Esophagus muscularis mucosa (tissue), 4 donors: ENCODE results near the gene RBFOX2. TPM values are rescaled to one million over a fixed set of nuclear protein-coding genes. Genes with fewer than 3 reads are reported as not detected.
A peak's percentile ranks its signal among the peaks of the same experiment; 100 is the strongest.
"Not testable (repeated sequence)": the region's sequence is repeated elsewhere in the genome, so short reads cannot be mapped to it uniquely, and the experiment has no call there.

ENCODE experiments used
- DNase-seq: peaks from one replicate; pipeline ENCODE4 v3.0.0-alpha.2; 2017; ENCODE audit errors: extremely low spot score
- H3K27ac ChIP-seq, 4 donors: fragments of 200-600 bp; sonication (generic); replicated peaks in 1 of 4; 1 replicate in 3 of 4; 2 replicates in 1 of 4; pipeline ENCODE4 v1.5.1; 2016 to 2019; ENCODE audit warnings: mild to moderate bottlenecking in 1 of 4
- H3K27me3 ChIP-seq, 4 donors: fragments of 200-600 bp; sonication (generic); one replicate each; pipeline versions ENCODE4 v1.5.1 to v1.6.0; 2016 to 2019
- H3K36me3 ChIP-seq, 4 donors: fragments of 200-600 bp; sonication (generic); one replicate each; pipeline ENCODE4 v1.5.1; 2016 to 2019
- H3K4me1 ChIP-seq, 4 donors: fragments of 200-600 bp; sonication (generic); one replicate each; pipeline ENCODE4 v1.5.1; 2016 to 2019
- H3K4me3 ChIP-seq, 4 donors: fragments of 200-600 bp; sonication (generic); 1 replicate in 2 of 4; 2 replicates in 2 of 4; pipeline ENCODE4 v1.5.1; 2016 to 2019; ENCODE audit warnings: mild to moderate bottlenecking in 4 of 4, moderate library complexity in 1 of 4
- H3K9me3 ChIP-seq, 4 donors: fragments of 200-600 bp; sonication (generic); 1 replicate in 3 of 4; 2 replicates in 1 of 4; pipeline ENCODE4 v1.5.1; 2016 to 2019
- EP300 ChIP-seq: sonication (generic); formaldehyde crosslinking; IDR thresholded peaks from one replicate; pipeline ENCODE4 v1.6.1; 2017; ENCODE audit warnings: antibody characterized with exemption
- POLR2A ChIP-seq: fragments of 450-650 bp; IDR thresholded peaks from one replicate; pipeline ENCODE4 v1.6.1; 2017; ENCODE audit warnings: antibody characterized with exemption, moderate library complexity, mild to moderate bottlenecking, low read depth
- POLR2AphosphoS5 ChIP-seq, 2 donors: sonication (generic); formaldehyde crosslinking; IDR thresholded peaks; one replicate each; pipeline ENCODE4 v1.6.1; 2017; ENCODE audit warnings: antibody characterized with exemption in 2 of 2
- WGBS: methylation state at CpG from one replicate; pipeline ENCODE4 v1.1.5; 2018; 5-methylcytosine and 5-hydroxymethylcytosine counted together
- intact Hi-C: fragments of 100-400 bp; cut with DNase I; formaldehyde crosslinking; loops from one replicate; pipeline ENCODE4 v1.15.1; 2023
- total RNA-seq, 4 donors: library from RNA; depleted of rRNA; stranded (reverse); fragments of >200 nt; gene quantifications; one replicate each; pipeline versions ENCODE4 v1.1.0 to v1.2.1, GENCODE V29; 2016
- TF ChIP-seq, protein P1 (sequence below), 3 experiments: fragments of 200-600 bp in 2 of 3; fragments of 450-650 bp in 1 of 3; sonication (generic) in 2 of 3; IDR thresholded peaks; one replicate each; pipeline ENCODE4 v1.5.1; 2017 to 2019; ENCODE audit warnings: antibody characterized with exemption in 3 of 3, mild to moderate bottlenecking in 2 of 3, moderate library complexity in 1 of 3

Gene RBFOX2
- total RNA-seq, 4 donors from 2014 or later = 113 to 179 (median 155) TPM

DNA sequence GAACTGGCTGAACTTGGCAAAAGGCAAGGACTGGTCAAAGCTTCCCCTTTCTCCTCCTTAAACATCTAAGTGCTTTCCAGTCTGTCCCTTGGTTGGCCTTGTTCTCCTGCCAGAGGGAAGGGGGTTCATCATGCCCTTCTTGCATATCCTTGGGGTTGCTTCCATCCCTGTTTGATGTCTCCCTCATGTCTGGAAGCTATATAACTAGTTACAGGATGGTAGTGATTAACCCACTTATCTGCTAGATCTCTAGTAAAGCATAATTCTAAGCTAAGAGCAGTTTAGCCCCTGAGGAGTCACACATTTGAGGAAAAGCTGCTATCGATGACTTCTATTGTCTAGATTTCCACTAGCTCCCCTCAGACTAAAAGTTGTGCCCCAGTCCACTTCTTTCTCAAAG is 288.0 kb downstream of the RBFOX2 start:
- H3K4me3 ChIP-seq = no peak overlapping the region
- intact Hi-C loops = loop anchor here (5.0 to 10.0 kb wide), 2 partner anchors 98 to 174 kb away; no protein-coding TSS in a partner anchor
- H3K27ac ChIP-seq = no peak overlapping the region

DNA sequence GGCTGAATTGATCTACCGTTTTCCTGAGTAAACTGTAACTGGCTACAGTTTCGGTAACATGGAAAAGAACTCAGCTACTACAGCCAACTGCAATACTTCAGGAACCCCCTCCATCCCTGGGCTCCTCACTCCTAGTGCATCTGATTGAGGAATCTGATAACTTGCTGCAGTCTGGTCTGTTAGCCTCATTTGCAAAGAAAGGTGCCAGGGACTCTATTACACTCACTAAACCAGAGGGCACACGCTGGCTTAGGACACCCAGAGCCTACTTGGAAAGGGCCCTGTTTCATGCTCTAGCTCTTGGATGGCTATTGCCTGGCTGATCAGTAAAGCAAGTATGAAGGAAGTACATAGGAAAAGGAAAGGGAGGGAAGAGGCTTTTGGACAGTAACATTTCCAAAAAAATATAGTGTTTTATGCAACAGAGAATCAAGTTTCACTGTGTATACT is 288.7 kb downstream of the RBFOX2 start:
- Histone ChIP-seq H3K27me3 (no peaks in the 10 kb centered on the region), H3K9me3 (no peaks in the 10 kb centered on the region), H3K27ac (peak overlapping the region in 1 of 4 donors; percentile 26), H3K36me3 (peaks cover 0 to 65% (median 30%) of the 10 kb centered on the region in 4 donors), H3K4me3 (no peak overlapping the region), H3K4me1 (peaks cover 12 to 31% (median 21%) of the 10 kb centered on the region in 4 donors)
- DNase-seq = no peak
- 74% methylated on average over 3 of the region's 3 CpGs for WGBS
- intact Hi-C loops = loop anchor here (5.0 to 10.0 kb wide), 2 partner anchors 98 to 175 kb away; no protein-coding TSS in a partner anchor
- TF ChIP-seq EP300 = no peak
- TF ChIP-seq POLR2AphosphoS5 (IDR thresholded peaks at IDR 0.05) = no peak
- TF ChIP-seq POLR2A = no peak
- TF ChIP-seq, protein P1, sequence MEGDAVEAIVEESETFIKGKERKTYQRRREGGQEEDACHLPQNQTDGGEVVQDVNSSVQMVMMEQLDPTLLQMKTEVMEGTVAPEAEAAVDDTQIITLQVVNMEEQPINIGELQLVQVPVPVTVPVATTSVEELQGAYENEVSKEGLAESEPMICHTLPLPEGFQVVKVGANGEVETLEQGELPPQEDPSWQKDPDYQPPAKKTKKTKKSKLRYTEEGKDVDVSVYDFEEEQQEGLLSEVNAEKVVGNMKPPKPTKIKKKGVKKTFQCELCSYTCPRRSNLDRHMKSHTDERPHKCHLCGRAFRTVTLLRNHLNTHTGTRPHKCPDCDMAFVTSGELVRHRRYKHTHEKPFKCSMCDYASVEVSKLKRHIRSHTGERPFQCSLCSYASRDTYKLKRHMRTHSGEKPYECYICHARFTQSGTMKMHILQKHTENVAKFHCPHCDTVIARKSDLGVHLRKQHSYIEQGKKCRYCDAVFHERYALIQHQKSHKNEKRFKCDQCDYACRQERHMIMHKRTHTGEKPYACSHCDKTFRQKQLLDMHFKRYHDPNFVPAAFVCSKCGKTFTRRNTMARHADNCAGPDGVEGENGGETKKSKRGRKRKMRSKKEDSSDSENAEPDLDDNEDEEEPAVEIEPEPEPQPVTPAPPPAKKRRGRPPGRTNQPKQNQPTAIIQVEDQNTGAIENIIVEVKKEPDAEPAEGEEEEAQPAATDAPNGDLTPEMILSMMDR (IDR thresholded peaks at IDR 0.05) = no peak

More for the DNA sequence above, 288.0 kb downstream of the RBFOX2 start:
- no peak for DNase-seq
- no peaks in the 10 kb centered on the region for H3K27me3 ChIP-seq
- peaks cover 12 to 31% (median 21%) of the 10 kb centered on the region in 4 donors for H3K4me1 ChIP-seq
- no peak for TF ChIP-seq EP300
- 81% methylated on average over 1 of the region's 1 CpG for WGBS
- H3K36me3 ChIP-seq = peaks cover 0 to 72% (median 34%) of the 10 kb centered on the region in 4 donors
- no peaks in the 10 kb centered on the region for H3K9me3 ChIP-seq

DNA sequence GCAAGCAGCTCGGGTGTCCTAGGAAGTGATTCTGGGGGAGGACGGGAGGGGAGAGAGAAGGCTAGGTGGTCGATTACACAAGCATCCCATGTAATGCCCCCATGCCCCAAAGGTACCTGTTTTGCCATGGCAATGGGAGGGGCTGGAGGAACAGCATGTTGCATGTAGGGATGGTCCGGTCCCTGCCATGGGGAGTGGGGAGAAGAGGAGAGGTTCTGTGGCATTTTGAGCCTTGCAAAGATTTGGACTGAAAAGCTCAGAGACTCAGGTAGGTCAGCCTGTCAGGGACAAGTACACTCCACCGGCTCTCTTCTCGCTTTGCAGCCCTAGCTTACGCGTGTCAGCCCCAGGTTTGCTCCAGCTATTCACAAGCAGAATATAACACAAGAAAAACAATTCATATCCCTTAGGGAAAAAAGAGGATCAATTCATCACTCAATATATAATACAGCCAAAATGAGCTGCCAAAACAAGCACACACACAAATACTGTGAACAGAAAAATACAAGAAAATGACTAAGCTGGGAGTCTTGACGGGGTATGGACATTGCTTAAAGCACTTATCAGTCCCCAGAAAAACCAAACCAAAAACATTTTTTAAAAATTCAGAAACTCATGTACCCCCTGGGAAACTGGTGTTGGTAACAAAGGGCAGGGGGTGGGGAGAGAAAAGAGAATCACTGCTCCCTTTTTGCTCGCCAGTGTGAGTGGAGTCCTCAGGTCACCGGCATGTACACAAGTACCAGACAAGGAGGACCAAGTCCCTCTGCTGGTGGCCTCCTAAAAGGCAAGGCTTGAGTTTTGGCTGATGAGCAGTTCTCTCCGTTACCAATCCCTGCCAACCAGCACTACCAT is 289.3 kb downstream of the RBFOX2 start:
- Histone ChIP-seq H3K4me1 (peaks cover 15 to 31% (median 24%) of the 10 kb centered on the region in 4 donors), H3K36me3 (peaks cover 0 to 59% (median 27%) of the 10 kb centered on the region in 4 donors), H3K27ac (peak overlapping the region in 1 of 4 donors; percentile 26), H3K27me3 (no peaks in the 10 kb centered on the region), H3K4me3 (no peak overlapping the region), H3K9me3 (no peaks in the 10 kb centered on the region)
- no peak for DNase-seq
- intact Hi-C loops = no loop called here
- WGBS = 88% methylated on average over 12 of the region's 12 CpGs
- no peak for TF ChIP-seq POLR2A
- TF ChIP-seq, protein P1 (IDR thresholded peaks at IDR 0.05) = peak in 2 of 3 experiments; percentile 11 to 35
- TF ChIP-seq POLR2AphosphoS5 (IDR thresholded peaks at IDR 0.05) = no peak
- no peak for TF ChIP-seq EP300

DNA sequence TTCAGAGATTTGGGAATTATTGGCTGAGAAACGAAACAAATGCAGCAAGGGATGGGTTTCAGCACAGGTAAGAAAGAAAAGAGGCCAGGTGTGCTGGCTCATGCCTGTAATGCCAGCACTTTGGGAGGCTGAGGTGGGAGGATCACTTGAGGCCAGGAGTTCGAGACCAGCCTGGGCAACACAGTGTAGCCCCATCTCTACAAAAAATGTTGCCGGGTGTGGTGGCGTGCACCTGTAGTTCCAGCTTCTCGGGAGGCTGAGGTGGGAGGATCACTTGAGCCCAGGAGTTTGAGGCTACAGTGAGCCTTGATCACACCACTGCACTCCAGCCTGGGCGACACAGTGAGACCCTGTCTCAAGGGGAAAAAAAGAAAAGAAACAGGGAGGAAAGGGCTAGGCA is 290.7 kb downstream of the RBFOX2 start:
- peaks cover 0 to 47% (median 20%) of the 10 kb centered on the region in 4 donors for H3K36me3 ChIP-seq
- H3K9me3 ChIP-seq, intact Hi-C loops, H3K4me3 ChIP-seq, H3K27ac ChIP-seq, H3K27me3 ChIP-seq, DNase-seq: not testable (repeated sequence)
- peaks cover 17 to 29% (median 25%) of the 10 kb centered on the region in 4 donors for H3K4me1 ChIP-seq
- WGBS = 97% methylated on average over 6 of the region's 6 CpGs

DNA sequence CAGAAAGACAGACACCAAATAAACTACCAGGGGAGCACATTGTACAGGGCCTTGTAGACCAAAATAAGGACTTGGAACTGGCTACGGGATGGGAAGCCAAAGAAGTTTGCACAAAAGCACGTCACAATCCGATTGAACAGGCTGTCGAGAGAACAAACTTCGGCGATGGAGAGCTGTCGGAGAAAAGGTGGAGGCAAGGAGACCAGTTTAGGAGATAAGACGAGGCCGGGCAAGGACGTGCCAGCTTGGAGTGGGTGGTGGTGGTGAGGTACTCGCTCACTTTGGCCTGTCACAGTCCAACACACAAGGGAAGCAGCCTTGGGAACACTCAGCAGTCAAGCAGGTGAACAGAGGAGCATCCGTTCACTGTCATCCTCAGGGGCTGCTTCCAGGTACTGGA is 291.9 kb downstream of the RBFOX2 start:
- peaks cover 0 to 35% (median 15%) of the 10 kb centered on the region in 4 donors for H3K36me3 ChIP-seq
- H3K27me3 ChIP-seq = no peaks in the 10 kb centered on the region
- H3K9me3 ChIP-seq = no peaks in the 10 kb centered on the region
- intact Hi-C loops = no loop called here
- DNase-seq = no peak
- no peak overlapping the region for H3K4me3 ChIP-seq
- no peak for TF ChIP-seq POLR2A
- H3K4me1 ChIP-seq = peaks cover 13 to 25% (median 20%) of the 10 kb centered on the region in 4 donors
- 82% methylated on average over 11 of the region's 12 CpGs for WGBS
- no peak overlapping the region for H3K27ac ChIP-seq

DNA sequence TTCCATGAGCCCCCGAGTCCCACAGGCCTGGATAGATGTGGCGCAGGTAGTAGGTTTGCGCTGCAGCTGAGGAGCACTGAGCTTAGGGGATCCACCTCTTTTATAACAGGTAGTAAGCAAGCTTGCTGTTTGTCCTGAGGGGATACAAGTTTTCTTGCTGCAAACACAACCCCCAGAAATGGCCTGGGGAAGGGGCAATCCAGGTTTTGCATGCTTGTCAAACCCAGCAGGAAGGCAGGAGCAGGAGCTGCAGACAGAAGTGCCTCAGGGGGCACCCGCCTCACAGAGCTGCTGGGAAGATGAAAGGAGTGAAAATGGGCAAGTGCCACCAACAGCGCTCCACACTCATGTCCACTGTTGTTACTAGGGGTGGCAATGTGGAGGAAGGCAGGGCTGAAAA is 292.5 kb downstream of the RBFOX2 start:
- TF ChIP-seq POLR2A (no peak), POLR2AphosphoS5 (IDR thresholded peaks at IDR 0.05) (no peak), EP300 (no peak)
- TF ChIP-seq, protein P1 (IDR thresholded peaks at IDR 0.05) = no peak
- Histone ChIP-seq H3K9me3 (no peaks in the 10 kb centered on the region), H3K4me3 (no peak overlapping the region), H3K27ac (no peak overlapping the region), H3K27me3 (no peaks in the 10 kb centered on the region), H3K36me3 (peaks cover 0 to 35% (median 15%) of the 10 kb centered on the region in 4 donors), H3K4me1 (peaks cover 8 to 25% (median 20%) of the 10 kb centered on the region in 4 donors)
- WGBS = 100% methylated on average over 4 of the region's 5 CpGs
- DNase-seq = no peak
- intact Hi-C loops = no loop called here
